ENCODE data around the gene SEMA5A.

SEMA5A gene

GRCh38 chr5:9399094-9399493 lies 146.8 kb downstream of the SEMA5A start:
- DNase-seq (ENCODE audit: low read depth in 2 of 2), result no peak

GRCh38 chr5:9398227-9398626 lies 147.6 kb downstream of the SEMA5A start:
- DNase-seq (ENCODE audit: low read depth in 2 of 2), result no peak

GRCh38 chr5:9396285-9396770 lies 149.5 kb downstream of the SEMA5A start:
- no peak for DNase-seq (ENCODE audit: low read depth in 2 of 2)

- no peak for DNase-seq (ENCODE audit: low read depth in 2 of 2)
These were observed 150.2 kb downstream of the SEMA5A start for GRCh38 chr5:9395706-9396105.

GRCh38 chr5:9394221-9394620 lies 151.7 kb downstream of the SEMA5A start:
- no peak for DNase-seq (ENCODE audit: low read depth in 2 of 2)

- no peak for DNase-seq (ENCODE audit: low read depth in 2 of 2)
These were observed 153.2 kb downstream of the SEMA5A start for GRCh38 chr5:9392625-9393024.

GRCh38 chr5:9391080-9391479 lies 154.8 kb downstream of the SEMA5A start:
- DNase-seq (ENCODE audit: low read depth in 2 of 2), result no peak

GRCh38 chr5:9390113-9390512 lies 155.8 kb downstream of the SEMA5A start:
- no peak for DNase-seq (ENCODE audit: low read depth in 2 of 2)

GRCh38 chr5:9388941-9389674 lies 156.8 kb downstream of the SEMA5A start:
- no peak for DNase-seq (ENCODE audit: low read depth in 2 of 2)

- no peak for DNase-seq (ENCODE audit: low read depth in 2 of 2)
These were observed 158.0 kb downstream of the SEMA5A start for GRCh38 chr5:9387879-9388278.

- no peak for DNase-seq (ENCODE audit: low read depth in 2 of 2)
These were observed 158.9 kb downstream of the SEMA5A start for GRCh38 chr5:9386945-9387344.

GRCh38 chr5:9382522-9382921 lies 163.4 kb downstream of the SEMA5A start:
- DNase-seq (ENCODE audit: low read depth in 2 of 2), result no peak

GRCh38 chr5:9381464-9381863 lies 164.4 kb downstream of the SEMA5A start:
- DNase-seq (ENCODE audit: low read depth in 2 of 2), result no peak

GRCh38 chr5:9380109-9380508 lies 165.8 kb downstream of the SEMA5A start:
- DNase-seq (ENCODE audit: low read depth in 2 of 2), result no peak

GRCh38 chr5:9376363-9377117 lies 169.3 kb downstream of the SEMA5A start:
- no peak for DNase-seq (ENCODE audit: low read depth in 2 of 2)

GRCh38 chr5:9375756-9376155 lies 170.1 kb downstream of the SEMA5A start:
- DNase-seq (ENCODE audit: low read depth in 2 of 2), result no peak

GRCh38 chr5:9374025-9374424 lies 171.8 kb downstream of the SEMA5A start:
- DNase-seq (ENCODE audit: low read depth in 2 of 2), result no peak

- no peak for DNase-seq (ENCODE audit: low read depth in 2 of 2)
These were observed 172.3 kb downstream of the SEMA5A start for GRCh38 chr5:9373571-9373970.

- DNase-seq (ENCODE audit: low read depth in 2 of 2), result no peak
These were observed 175.6 kb downstream of the SEMA5A start for GRCh38 chr5:9370256-9370655.

- no peak for DNase-seq (ENCODE audit: low read depth in 2 of 2)
These were observed 180.4 kb downstream of the SEMA5A start for GRCh38 chr5:9365512-9365911.

GRCh38 chr5:9363449-9363848 lies 182.4 kb downstream of the SEMA5A start:
- DNase-seq (ENCODE audit: low read depth in 2 of 2), result no peak

GRCh38 chr5:9363026-9363425 lies 182.8 kb downstream of the SEMA5A start:
- DNase-seq (ENCODE audit: low read depth in 2 of 2), result no peak

- DNase-seq (ENCODE audit: low read depth in 2 of 2), result no peak
These were observed 183.3 kb downstream of the SEMA5A start for GRCh38 chr5:9362600-9362999.
